Thymus (tissue), 14 donors: ENCODE measurements around the gene ATP5MC2. TPM values are rescaled to one million over a fixed set of nuclear protein-coding genes. Genes with fewer than 3 reads are reported as not detected.
"Not testable (repeated sequence)": the region's sequence is repeated elsewhere in the genome, so short reads cannot be mapped to it uniquely, and the experiment has no call there.

Source experiments
- DNase-seq, 9 donors: peaks; one replicate each; pipeline ENCODE4 v3.0.0-alpha.2; 2013; ENCODE audit warnings: low spot score in 9 of 9, low read depth in 6 of 9, missing footprints in 1 of 9
- H3K27ac ChIP-seq, 2 donors: one replicate each; pipeline ENCODE4 v1.5.1; 2013; ENCODE audit warnings: control low read depth in 1 of 2, low read depth in 1 of 2, low read length in 1 of 2, mild to moderate bottlenecking in 1 of 2, moderate library complexity in 1 of 2
- H3K27me3 ChIP-seq, 2 donors: one replicate each; pipeline ENCODE4 v1.5.1; 2013; ENCODE audit warnings: low read length in 1 of 2; ENCODE audit not compliant: control insufficient read depth in 2 of 2, insufficient read depth in 1 of 2
- H3K36me3 ChIP-seq, 2 donors: one replicate each; pipeline ENCODE4 v1.5.1; 2013; ENCODE audit warnings: low read length in 1 of 2, mild to moderate bottlenecking in 1 of 2, moderate library complexity in 1 of 2; ENCODE audit not compliant: control insufficient read depth in 2 of 2, insufficient read depth in 2 of 2
- H3K4me1 ChIP-seq, 2 donors: one replicate each; pipeline ENCODE4 v1.5.1; 2013; ENCODE audit warnings: low read length in 2 of 2; ENCODE audit not compliant: control insufficient read depth in 2 of 2, insufficient read depth in 2 of 2
- H3K4me3 ChIP-seq, 2 donors: one replicate each; pipeline ENCODE4 v1.5.1; 2013; ENCODE audit warnings: low read length in 2 of 2, control low read depth in 1 of 2, mild to moderate bottlenecking in 1 of 2
- H3K9me3 ChIP-seq, 2 donors: one replicate each; pipeline ENCODE4 v1.5.1; 2013; ENCODE audit warnings: low read length in 1 of 2, mild to moderate bottlenecking in 1 of 2; ENCODE audit not compliant: control insufficient read depth in 2 of 2, insufficient read depth in 1 of 2
- WGBS: extraction: QIAGEN DNeasy Blood & Tissue Kit; methylation state at CpG from one replicate; pipeline ENCODE4 v1.1.7; 2013; 5-methylcytosine and 5-hydroxymethylcytosine counted together
- long read RNA-seq, 10 donors: transcript quantifications; one replicate each; lab custom pipeline, GENCODE V29; 2026
- polyA plus RNA-seq: library from polyadenylated mRNA; stranded (reverse); fragments of 200-250 nt; gene quantifications from one replicate; pipeline ENCODE4 v1.2.3, GENCODE V29; 2013
- total RNA-seq: library from RNA; stranded (reverse); fragments of 120-200 nt; gene quantifications from one replicate; pipeline ENCODE4 v1.2.4, GENCODE V29; 2013
- donor health status: healthy.

ATP5MC2 gene
- total RNA-seq = 272 TPM
- 335 TPM for polyA plus RNA-seq
- long read RNA-seq, donor 1, transcript ATP5MC2-203 (4 exons, 1,976 nt) = minor isoform, 9 of 68 reads
- long read RNA-seq, donor 1, transcript ATP5MC2-202 (5 exons, 878 nt) = major isoform, 26 of 68 reads
- long read RNA-seq, donor 1, partial matches to known transcripts = 33 of 68 reads
- long read RNA-seq, donor 1, other reads (novel, unspliced or antisense) = 0 of 68 reads
- long read RNA-seq, donor 2 = 0 reads
- long read RNA-seq, donor 3, transcript ATP5MC2-203 (4 exons, 1,976 nt) = minor isoform, 57 of 651 reads
- long read RNA-seq, donor 3, transcript ATP5MC2-202 (5 exons, 878 nt) = major isoform, 255 of 651 reads
- long read RNA-seq, donor 3, partial matches to known transcripts = 313 of 651 reads
- long read RNA-seq, donor 3, other reads (novel, unspliced or antisense) = 23 of 651 reads
- long read RNA-seq, donor 4, transcript ATP5MC2-202 (5 exons, 878 nt) = major isoform, 102 of 243 reads
- long read RNA-seq, donor 4, transcript ATP5MC2-203 (4 exons, 1,976 nt) = minor isoform, 25 of 243 reads
- long read RNA-seq, donor 4, partial matches to known transcripts = 115 of 243 reads
- long read RNA-seq, donor 4, other reads (novel, unspliced or antisense) = 0 of 243 reads
- long read RNA-seq, donor 5, transcript ATP5MC2-203 (4 exons, 1,976 nt) = minor isoform, 71 of 720 reads
- long read RNA-seq, donor 5, transcript ATP5MC2-202 (5 exons, 878 nt) = major isoform, 327 of 720 reads
- long read RNA-seq, donor 5, partial matches to known transcripts = 304 of 720 reads
- long read RNA-seq, donor 5, other reads (novel, unspliced or antisense) = 14 of 720 reads
- long read RNA-seq, donor 6, transcript ATP5MC2-203 (4 exons, 1,976 nt) = minor isoform, 48 of 286 reads
- long read RNA-seq, donor 6, transcript ATP5MC2-202 (5 exons, 878 nt) = major isoform, 169 of 286 reads
- long read RNA-seq, donor 6, partial matches to known transcripts = 60 of 286 reads
- long read RNA-seq, donor 6, other reads (novel, unspliced or antisense) = 9 of 286 reads
- long read RNA-seq, donor 7, transcript ATP5MC2-203 (4 exons, 1,976 nt) = minor isoform, 56 of 535 reads
- long read RNA-seq, donor 7, transcript ATP5MC2-202 (5 exons, 878 nt) = major isoform, 272 of 535 reads
- long read RNA-seq, donor 7, partial matches to known transcripts = 187 of 535 reads
- long read RNA-seq, donor 7, other reads (novel, unspliced or antisense) = 18 of 535 reads
- long read RNA-seq, donor 8, transcript ATP5MC2-203 (4 exons, 1,976 nt) = minor isoform, 15 of 221 reads
- long read RNA-seq, donor 8, transcript ATP5MC2-202 (5 exons, 878 nt) = major isoform, 120 of 221 reads
- long read RNA-seq, donor 8, partial matches to known transcripts = 79 of 221 reads
- long read RNA-seq, donor 8, other reads (novel, unspliced or antisense) = 6 of 221 reads
- long read RNA-seq, donor 9, transcript ATP5MC2-202 (5 exons, 878 nt) = major isoform, 132 of 274 reads
- long read RNA-seq, donor 9, transcript ATP5MC2-203 (4 exons, 1,976 nt) = minor isoform, 30 of 274 reads
- long read RNA-seq, donor 9, partial matches to known transcripts = 98 of 274 reads
- long read RNA-seq, donor 9, other reads (novel, unspliced or antisense) = 13 of 274 reads
- long read RNA-seq, donor 10, transcript ATP5MC2-203 (4 exons, 1,976 nt) = minor isoform, 43 of 416 reads
- long read RNA-seq, donor 10, transcript ATP5MC2-202 (5 exons, 878 nt) = major isoform, 167 of 416 reads
- long read RNA-seq, donor 10, partial matches to known transcripts = 193 of 416 reads
- long read RNA-seq, donor 10, other reads (novel, unspliced or antisense) = 13 of 416 reads

DNA sequence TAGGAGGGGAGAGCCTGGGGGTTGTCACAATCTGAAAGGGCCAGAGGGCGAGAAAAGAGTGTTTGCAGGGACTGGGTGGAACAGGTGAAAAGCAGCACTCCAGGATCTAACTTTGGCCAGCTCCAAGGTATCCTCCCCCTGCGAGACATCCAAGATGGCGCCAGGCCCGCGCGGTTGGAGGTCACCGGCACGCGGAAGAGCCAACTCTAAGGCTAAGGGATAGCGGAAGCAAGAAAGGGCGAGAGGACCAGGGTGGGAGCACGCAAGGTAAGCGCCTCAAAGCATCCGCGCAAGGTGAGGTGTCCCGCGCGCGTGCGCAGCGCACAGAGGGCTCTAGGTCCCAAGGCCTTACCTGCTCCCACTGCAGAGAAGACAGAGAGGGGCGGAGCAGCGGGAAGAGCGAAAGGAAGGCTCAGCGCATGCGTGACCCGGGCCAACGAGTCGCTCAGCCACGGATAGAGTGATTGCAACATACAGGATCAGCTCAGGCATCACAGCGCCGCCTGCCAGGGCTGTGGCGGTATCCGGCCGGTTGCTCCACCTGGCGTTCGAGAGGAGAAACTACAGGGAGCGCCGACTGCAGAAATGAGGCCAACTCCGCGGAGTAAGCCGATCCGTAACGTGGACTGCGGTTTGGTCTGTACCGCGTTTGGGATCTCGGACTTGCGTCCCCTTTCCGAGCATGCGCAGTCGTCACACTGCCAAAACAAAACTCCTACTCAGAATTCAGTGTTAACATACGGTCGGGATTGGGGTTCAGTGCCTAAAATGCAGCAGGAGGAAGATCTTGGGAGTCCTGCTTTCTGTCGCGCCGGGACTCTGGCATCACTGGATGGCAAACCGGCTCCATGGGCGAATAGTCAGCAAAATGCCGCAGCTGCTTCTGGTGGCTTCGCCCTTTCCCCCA, at the start of gene ATP5MC2:
Gene ATP5MC2, minus strand, starts transcription at position 383 of the 907 bp plus-strand sequence. CDS start 3,469 bp downstream, outside the sequence.
- peaks cover 22 to 45% of the 10 kb centered on the region in 2 donors for H3K27me3 ChIP-seq
- peaks cover 11 to 27% of the 10 kb centered on the region in 2 donors for H3K4me1 ChIP-seq
- H3K4me3 ChIP-seq = peak within 1 kb of the TSS; percentile 50 to 89
- peak within 1 kb of the TSS; percentile 76 to 84 for H3K27ac ChIP-seq
- WGBS = under 1% methylated on average over 61 of the region's 61 CpGs
- H3K9me3 ChIP-seq = no peaks in the 10 kb centered on the region
- peak; percentile 97 to 99 (median 98) for DNase-seq
- peaks cover 7 to 26% of the 10 kb centered on the region in 2 donors for H3K36me3 ChIP-seq

GRCh38 chr12:53722450-53723041, 46.7 kb upstream of the ATP5MC2 start:
- no peak for DNase-seq
- Histone ChIP-seq H3K27me3 (no peaks in the 10 kb centered on the region), H3K27ac (no peak overlapping the region), H3K4me1 (peaks cover 6 to 9% of the 10 kb centered on the region in 2 donors), H3K4me3 (no peak overlapping the region), H3K36me3 (peaks cover 28 to 49% of the 10 kb centered on the region in 2 donors), H3K9me3 (no peaks in the 10 kb centered on the region)
- WGBS = 91% methylated on average over 3 of the region's 3 CpGs

DNA sequence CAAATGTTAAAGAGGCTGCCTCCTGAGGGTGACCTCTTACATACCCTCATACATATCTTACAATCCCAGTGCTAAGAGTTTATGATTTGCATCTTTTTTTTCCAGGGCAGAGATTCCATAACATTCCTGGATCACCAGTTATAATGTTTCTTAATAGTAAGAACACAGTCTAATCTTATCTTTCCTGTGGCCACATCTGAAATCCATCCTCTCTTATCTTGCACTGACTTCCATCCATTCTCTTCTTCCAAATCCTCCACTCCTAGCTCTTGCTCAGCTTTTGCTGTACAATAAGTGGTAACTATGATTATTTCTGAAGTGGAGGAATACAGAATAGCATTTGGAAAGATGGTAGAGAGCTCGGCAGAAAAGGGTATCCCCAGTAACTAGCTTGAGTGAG, 45.1 kb upstream of the ATP5MC2 start:
- Histone ChIP-seq H3K9me3 (no peaks in the 10 kb centered on the region), H3K27me3 (no peaks in the 10 kb centered on the region), H3K36me3 (peaks cover 41 to 62% of the 10 kb centered on the region in 2 donors), H3K27ac (no peak overlapping the region), H3K4me1 (peaks cover under 1 to 3% of the 10 kb centered on the region in 2 donors), H3K4me3 (no peak overlapping the region)
- WGBS = 100% methylated on average over 1 of the region's 1 CpG
- no peak for DNase-seq

- Histone ChIP-seq H3K9me3 (no peaks in the 10 kb centered on the region), H3K36me3 (peaks cover 51 to 70% of the 10 kb centered on the region in 2 donors), H3K27me3 (no peaks in the 10 kb centered on the region), H3K4me3 (no peak overlapping the region), H3K4me1 (no peaks in the 10 kb centered on the region), H3K27ac (no peak overlapping the region)
- DNase-seq = no peak
- WGBS = 97% methylated on average over 2 of the region's 2 CpGs
Measured at GRCh38 chr12:53719649-53720048, 43.8 kb upstream of the ATP5MC2 start.

DNA sequence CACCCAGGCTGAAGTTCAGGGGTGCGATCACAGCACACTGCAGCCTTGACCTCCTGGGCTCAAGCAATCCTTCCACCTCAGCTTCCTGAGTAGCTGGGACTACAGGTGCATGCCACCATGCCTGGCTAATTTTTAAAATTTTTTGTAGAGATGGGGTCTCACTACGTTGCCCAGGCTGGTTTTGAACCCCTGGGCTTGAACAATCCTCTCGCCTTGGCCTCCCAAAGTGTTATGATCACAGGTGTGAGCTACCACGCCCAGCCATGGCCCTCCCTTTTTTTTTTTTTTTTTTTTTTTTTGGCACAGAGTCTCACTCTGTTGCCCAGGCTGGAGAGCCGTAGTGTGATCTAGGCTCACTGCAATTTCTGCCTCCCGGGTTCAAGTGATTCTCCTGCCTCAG, 42.7 kb upstream of the ATP5MC2 start:
- not testable (repeated sequence) for DNase-seq, H3K27ac ChIP-seq, H3K9me3 ChIP-seq, H3K27me3 ChIP-seq, H3K4me1 ChIP-seq, H3K4me3 ChIP-seq
- WGBS = 99% methylated on average over 6 of the region's 6 CpGs
- H3K36me3 ChIP-seq = peaks cover 61 to 72% of the 10 kb centered on the region in 2 donors

- Histone ChIP-seq H3K27me3 (no peaks in the 10 kb centered on the region), H3K27ac (no peak overlapping the region), H3K36me3 (peaks cover 62 to 74% of the 10 kb centered on the region in 2 donors), H3K4me1 (no peaks in the 10 kb centered on the region), H3K4me3 (no peak overlapping the region), H3K9me3 (no peaks in the 10 kb centered on the region)
- WGBS = 99% methylated on average over 5 of the region's 5 CpGs
- DNase-seq = no peak
Measured at GRCh38 chr12:53717319-53717718, 41.4 kb upstream of the ATP5MC2 start.

- H3K27me3 ChIP-seq = peaks cover 0 to 6% of the 10 kb centered on the region in 2 donors
- over 99% methylated on average over 4 of the region's 4 CpGs for WGBS
- H3K27ac ChIP-seq = no peak overlapping the region
- H3K36me3 ChIP-seq = peaks cover 40 to 60% of the 10 kb centered on the region in 2 donors
- no peak overlapping the region for H3K4me3 ChIP-seq
- DNase-seq = no peak
- no peaks in the 10 kb centered on the region for H3K9me3 ChIP-seq
- no peaks in the 10 kb centered on the region for H3K4me1 ChIP-seq
Measured at GRCh38 chr12:53714004-53714403, 38.1 kb upstream of the ATP5MC2 start.
